Panc1 (cell line): Measurements from ENCODE around the gene E2F2.

Source experiments
- POLR2AphosphoS5 ChIP-seq: IDR thresholded peaks from 2 replicates; pipeline ENCODE4 v1.6.1; 2012; ENCODE audit warnings: mild to moderate bottlenecking, low read depth, low read length, moderate library complexity
- TF ChIP-seq, protein P1 (sequence below): fragments of 450-650 bp; IDR thresholded peaks from 2 replicates; pipeline ENCODE4 v1.5.1; 2017; ENCODE audit warnings: mild to moderate bottlenecking

- TF ChIP-seq, protein P1, sequence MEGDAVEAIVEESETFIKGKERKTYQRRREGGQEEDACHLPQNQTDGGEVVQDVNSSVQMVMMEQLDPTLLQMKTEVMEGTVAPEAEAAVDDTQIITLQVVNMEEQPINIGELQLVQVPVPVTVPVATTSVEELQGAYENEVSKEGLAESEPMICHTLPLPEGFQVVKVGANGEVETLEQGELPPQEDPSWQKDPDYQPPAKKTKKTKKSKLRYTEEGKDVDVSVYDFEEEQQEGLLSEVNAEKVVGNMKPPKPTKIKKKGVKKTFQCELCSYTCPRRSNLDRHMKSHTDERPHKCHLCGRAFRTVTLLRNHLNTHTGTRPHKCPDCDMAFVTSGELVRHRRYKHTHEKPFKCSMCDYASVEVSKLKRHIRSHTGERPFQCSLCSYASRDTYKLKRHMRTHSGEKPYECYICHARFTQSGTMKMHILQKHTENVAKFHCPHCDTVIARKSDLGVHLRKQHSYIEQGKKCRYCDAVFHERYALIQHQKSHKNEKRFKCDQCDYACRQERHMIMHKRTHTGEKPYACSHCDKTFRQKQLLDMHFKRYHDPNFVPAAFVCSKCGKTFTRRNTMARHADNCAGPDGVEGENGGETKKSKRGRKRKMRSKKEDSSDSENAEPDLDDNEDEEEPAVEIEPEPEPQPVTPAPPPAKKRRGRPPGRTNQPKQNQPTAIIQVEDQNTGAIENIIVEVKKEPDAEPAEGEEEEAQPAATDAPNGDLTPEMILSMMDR = no peak
- no peak for TF ChIP-seq POLR2AphosphoS5
Observed at GRCh38 chr1:23524716-23525401, 6.2 kb downstream of the E2F2 start.
